ENCODE results near the gene PTPRD. TPM values are rescaled to one million over a fixed set of nuclear protein-coding genes. Genes with fewer than 3 reads are reported as not detected.

Gene PTPRD
- total RNA-seq, 1 experiment from 2014 or later: 32.5 TPM

- no peak overlapping the region for H2AK5ac ChIP-seq (ENCODE audit: insufficient read length, low read length)
- Mint-ChIP-seq H3K9me3 (no peaks in the 10 kb centered on the region), H3K36me3 (ENCODE audit: insufficient read depth in 1 of 3, low read depth in 3 of 3) (no peaks in the 10 kb centered on the region), H3K27ac (peak overlapping the region in 1 of 3 experiments; percentile 39; a peak in 2 of 7 replicates), H3K27me3 (ENCODE audit: low read depth) (no peaks in the 10 kb centered on the region), H3K4me1 (peaks cover 33 to 35% of the 10 kb centered on the region in 2 experiments), H3K4me3 (no peak overlapping the region)
- H2BK12ac ChIP-seq (ENCODE audit: insufficient read length, low read depth, low read length): no peak overlapping the region
- H4K8ac ChIP-seq (replicated peaks; ENCODE audit: insufficient read length, low read depth, low read length): no peak overlapping the region
- no peak overlapping the region for H2BK120ac ChIP-seq (ENCODE audit: low read depth, low read length, poor library complexity, severe bottlenecking)
- no peak overlapping the region for H2AFZ ChIP-seq (ENCODE audit: low read length)
- H3K79me2 ChIP-seq (ENCODE audit: insufficient read depth, low read length): no peaks in the 10 kb centered on the region
- TF ChIP-seq CTCF (conservative IDR thresholded peaks at IDR 0.05): no peak
- H3K27me3 ChIP-seq (ENCODE audit: insufficient read depth, low read length): no peaks in the 10 kb centered on the region
- H3K4me2 ChIP-seq (ENCODE audit: insufficient read depth, insufficient read length, low read length): no peak overlapping the region
- no peak overlapping the region for H3K9ac ChIP-seq (ENCODE audit: extremely low read depth, insufficient read length, low read length)
- no peaks in the 10 kb centered on the region for H3K23me2 ChIP-seq (ENCODE audit: insufficient read length, low read depth, low read length, poor library complexity, severe bottlenecking)
- H3K9me3 ChIP-seq (ENCODE audit: control insufficient read depth, low read depth, low read length): no peaks in the 10 kb centered on the region
- H3K23ac ChIP-seq (ENCODE audit: insufficient read length, low read depth, low read length): no peak overlapping the region
- no peak for DNase-seq
- no peak overlapping the region for H3K4ac ChIP-seq (ENCODE audit: low read depth, low read length)
- H3K56ac ChIP-seq (ENCODE audit: insufficient read length, low read depth, low read length): no peak overlapping the region
- no peak overlapping the region for H2BK5ac ChIP-seq (ENCODE audit: insufficient read length, low read length)
- no peak overlapping the region for H3K18ac ChIP-seq (ENCODE audit: insufficient read length, low read depth, low read length)
- no peak overlapping the region for H3T11ph ChIP-seq (ENCODE audit: low read length)
- no peak overlapping the region for H3K14ac ChIP-seq (ENCODE audit: insufficient read depth, low read length)
- H2BK20ac ChIP-seq (ENCODE audit: low read depth, low read length, poor library complexity, severe bottlenecking): no peak overlapping the region
- no peak overlapping the region for H3K27ac ChIP-seq (ENCODE audit: insufficient read length, low read depth, low read length)
- no peak overlapping the region for H4K5ac ChIP-seq (ENCODE audit: insufficient read length, low read depth, low read length)
- WGBS (ENCODE audit: extremely low coverage, insufficient read length, low lambda C conversion rate): no CpG with 5 or more reads among the region's 6 CpGs
- no peaks in the 10 kb centered on the region for H3K4me1 ChIP-seq (ENCODE audit: insufficient read depth, low read length)
- H3K79me1 ChIP-seq (ENCODE audit: insufficient read depth, low read depth, low read length, poor library complexity, severe bottlenecking): no peaks in the 10 kb centered on the region
- H4K20me1 ChIP-seq (ENCODE audit: control insufficient read depth, insufficient read depth, insufficient read length): no peaks in the 10 kb centered on the region
- H4K91ac ChIP-seq (ENCODE audit: insufficient read length, low read depth, low read length): no peak overlapping the region
- no peak overlapping the region for H2BK15ac ChIP-seq (ENCODE audit: low read depth, low read length)
Observed at GRCh38 chr9:8783941-8784340, 1828.9 kb downstream of the PTPRD start.

Measured in H9 (cell line).